ENCODE measurements around the gene CCND2. TPM values are rescaled to one million over a fixed set of nuclear protein-coding genes. Genes with fewer than 3 reads are reported as not detected.

Gene CCND2
- total RNA-seq, 1 donor from 2014 or later = 186 TPM

- TF ChIP-seq CTCF (conservative IDR thresholded peaks at IDR 0.05) = no peak
- peak overlapping the region; percentile 99 for H3K4me3 Mint-ChIP-seq
- DNase-seq (ENCODE audit: low read depth, low spot score) = peak; percentile 41
- peaks cover 53% of the 10 kb centered on the region for H3K27me3 Mint-ChIP-seq (ENCODE audit: low read depth)
- peaks cover 2% of the 10 kb centered on the region for H3K36me3 Mint-ChIP-seq (ENCODE audit: low read depth)
- H3K9me3 Mint-ChIP-seq = no peaks in the 10 kb centered on the region
- H3K4me1 Mint-ChIP-seq = peaks cover 40% of the 10 kb centered on the region
- peak overlapping the region; percentile 65 for H3K27ac Mint-ChIP-seq (ENCODE audit: unreplicated experiment)
These were observed 2.5 kb upstream of the CCND2 start for GRCh38 chr12:4270831-4271716.

GRCh38 chr12:4271717-4272423, 1.7 kb upstream of the CCND2 start:
- Mint-ChIP-seq H3K36me3 (ENCODE audit: low read depth) (peaks cover 7% of the 10 kb centered on the region), H3K4me3 (peak overlapping the region; percentile 99), H3K9me3 (no peaks in the 10 kb centered on the region), H3K4me1 (peaks cover 47% of the 10 kb centered on the region), H3K27ac (ENCODE audit: unreplicated experiment) (peak overlapping the region; percentile 96), H3K27me3 (ENCODE audit: low read depth) (peaks cover 46% of the 10 kb centered on the region)
- no peak for TF ChIP-seq CTCF (conservative IDR thresholded peaks at IDR 0.05)
- peak; percentile 60 for DNase-seq (ENCODE audit: low read depth, low spot score)

GRCh38 chr12:4272424-4273272, 914 bp upstream of the CCND2 start:
- peaks cover 39% of the 10 kb centered on the region for H3K27me3 Mint-ChIP-seq (ENCODE audit: low read depth)

GRCh38 chr12:4273273-4273651, 300 bp upstream of the CCND2 start:
- H3K27ac Mint-ChIP-seq (ENCODE audit: unreplicated experiment) = peak overlapping the region; percentile 84
- H3K4me3 Mint-ChIP-seq = peak overlapping the region; percentile 99
- peaks cover 15% of the 10 kb centered on the region for H3K36me3 Mint-ChIP-seq (ENCODE audit: low read depth)
- peaks cover 56% of the 10 kb centered on the region for H3K4me1 Mint-ChIP-seq
- no peaks in the 10 kb centered on the region for H3K9me3 Mint-ChIP-seq
- no peak for TF ChIP-seq CTCF (conservative IDR thresholded peaks at IDR 0.05)
- DNase-seq (ENCODE audit: low read depth, low spot score) = no peak
- H3K27me3 Mint-ChIP-seq (ENCODE audit: low read depth) = peaks cover 33% of the 10 kb centered on the region

More at GRCh38 chr12:4272424-4273272, 914 bp upstream of the CCND2 start:
- H3K36me3 Mint-ChIP-seq (ENCODE audit: low read depth) = peaks cover 11% of the 10 kb centered on the region
- H3K9me3 Mint-ChIP-seq = no peaks in the 10 kb centered on the region
- DNase-seq (ENCODE audit: low read depth, low spot score) = peak; percentile 63
- H3K4me1 Mint-ChIP-seq = peaks cover 51% of the 10 kb centered on the region
- H3K4me3 Mint-ChIP-seq = peak overlapping the region; percentile 99
- peak overlapping the region; percentile 96 for H3K27ac Mint-ChIP-seq (ENCODE audit: unreplicated experiment)
- TF ChIP-seq CTCF (conservative IDR thresholded peaks at IDR 0.05) = no peak

GRCh38 chr12:4274396-4275015, 944 bp downstream of the CCND2 start:
- DNase-seq (ENCODE audit: low read depth, low spot score) = no peak
- Mint-ChIP-seq H3K9me3 (no peaks in the 10 kb centered on the region), H3K27me3 (ENCODE audit: low read depth) (peaks cover 24% of the 10 kb centered on the region), H3K4me1 (peaks cover 61% of the 10 kb centered on the region), H3K4me3 (peak overlapping the region; percentile 99), H3K36me3 (ENCODE audit: low read depth) (peaks cover 24% of the 10 kb centered on the region), H3K27ac (ENCODE audit: unreplicated experiment) (peak overlapping the region; percentile 96)
- TF ChIP-seq CTCF (conservative IDR thresholded peaks at IDR 0.05) = no peak
